Myocyte (in vitro differentiated cells): ENCODE data around the gene NKAPD1. TPM values are rescaled to one million over a fixed set of nuclear protein-coding genes. Genes with fewer than 3 reads are reported as not detected.
A peak's percentile ranks its signal among the peaks of the same experiment; 100 is the strongest.
"Not testable (repeated sequence)": the region's sequence is repeated elsewhere in the genome, so short reads cannot be mapped to it uniquely, and the experiment has no call there.

Experiments used
- DNase-seq: peaks from one replicate; pipeline ENCODE4 v3.0.0-alpha.2; 2012; ENCODE audit warnings: low read depth
- polyA plus RNA-seq: library from polyadenylated mRNA; unstranded; fragments of >200 nt; gene quantifications from one replicate; pipeline ENCODE4 v1.2.1, GENCODE V29; 2012; ENCODE audit warnings: missing spikeins
- total RNA-seq: library from RNA; depleted of rRNA; stranded (reverse); fragments of >200 nt; gene quantifications from 2 replicates; pipeline ENCODE4 v1.2.3, GENCODE V29; 2014

The NKAPD1 gene
- 20.6 and 29.3 TPM in 2 replicates for total RNA-seq
- polyA plus RNA-seq = 16.7 TPM

GRCh38 chr11:112073941-112074811, at the start of gene NKAPD1, which contains the start of gene PIH1D2:
Gene NKAPD1, plus strand, starts transcription at chr11:112074299. Its CDS starts 1,276 bp downstream, at chr11:112075575.
Gene PIH1D2, minus strand, starts transcription at chr11:112074017. Its CDS starts 843 bp downstream, at chr11:112073174.
- DNase-seq = peak; percentile 90

GRCh38 chr11:112024773-112025678, 49.1 kb upstream of the NKAPD1 start, which contains the start of gene DLAT:
Gene DLAT, plus strand, starts transcription at chr11:112025408. Its CDS starts 65 bp downstream, at chr11:112025473.
- DNase-seq = peak; percentile 92

- peak; percentile 30 for DNase-seq
Observed at GRCh38 chr11:112025707-112026106, 48.4 kb upstream of the NKAPD1 start.

- not testable (repeated sequence) for DNase-seq
Observed at GRCh38 chr11:112026784-112027410, 47.2 kb upstream of the NKAPD1 start.

- DNase-seq = no peak
Observed at GRCh38 chr11:112029460-112029859, 44.6 kb upstream of the NKAPD1 start.

GRCh38 chr11:112033902-112034301, 40.2 kb upstream of the NKAPD1 start:
- no peak for DNase-seq

GRCh38 chr11:112037527-112037926, 36.6 kb upstream of the NKAPD1 start:
- DNase-seq = no peak

GRCh38 chr11:112042161-112042960, 31.7 kb upstream of the NKAPD1 start:
- peak; percentile 23 for DNase-seq

GRCh38 chr11:112042961-112043304, 31.2 kb upstream of the NKAPD1 start:
- DNase-seq = no peak

GRCh38 chr11:112044961-112045360, 29.1 kb upstream of the NKAPD1 start:
- DNase-seq = no peak

GRCh38 chr11:112046647-112047046, 27.5 kb upstream of the NKAPD1 start:
- DNase-seq = not testable (repeated sequence)

- DNase-seq = not testable (repeated sequence)
Observed at GRCh38 chr11:112048256-112048655, 25.8 kb upstream of the NKAPD1 start.

GRCh38 chr11:112049777-112050176, 24.3 kb upstream of the NKAPD1 start:
- no peak for DNase-seq

- DNase-seq = no peak
Observed at GRCh38 chr11:112050721-112051120, 23.4 kb upstream of the NKAPD1 start.

- DNase-seq = no peak
Observed at GRCh38 chr11:112051768-112052167, 22.3 kb upstream of the NKAPD1 start.

- no peak for DNase-seq
Observed at GRCh38 chr11:112057170-112057569, 16.9 kb upstream of the NKAPD1 start.

- DNase-seq = no peak
Observed at GRCh38 chr11:112058103-112058502, 16.0 kb upstream of the NKAPD1 start.

- DNase-seq = no peak
Observed at GRCh38 chr11:112062923-112063322, 11.2 kb upstream of the NKAPD1 start.

- DNase-seq = peak; percentile 92
Observed at GRCh38 chr11:112082729-112083128, 8.6 kb downstream of the NKAPD1 start.

GRCh38 chr11:112085822-112086421, 11.8 kb downstream of the NKAPD1 start:
- peak; percentile 56 for DNase-seq
